ENCODE data around the gene CNPY4.
A peak's percentile ranks its signal among the peaks of the same experiment; 100 is the strongest.

Gene CNPY4

DNA sequence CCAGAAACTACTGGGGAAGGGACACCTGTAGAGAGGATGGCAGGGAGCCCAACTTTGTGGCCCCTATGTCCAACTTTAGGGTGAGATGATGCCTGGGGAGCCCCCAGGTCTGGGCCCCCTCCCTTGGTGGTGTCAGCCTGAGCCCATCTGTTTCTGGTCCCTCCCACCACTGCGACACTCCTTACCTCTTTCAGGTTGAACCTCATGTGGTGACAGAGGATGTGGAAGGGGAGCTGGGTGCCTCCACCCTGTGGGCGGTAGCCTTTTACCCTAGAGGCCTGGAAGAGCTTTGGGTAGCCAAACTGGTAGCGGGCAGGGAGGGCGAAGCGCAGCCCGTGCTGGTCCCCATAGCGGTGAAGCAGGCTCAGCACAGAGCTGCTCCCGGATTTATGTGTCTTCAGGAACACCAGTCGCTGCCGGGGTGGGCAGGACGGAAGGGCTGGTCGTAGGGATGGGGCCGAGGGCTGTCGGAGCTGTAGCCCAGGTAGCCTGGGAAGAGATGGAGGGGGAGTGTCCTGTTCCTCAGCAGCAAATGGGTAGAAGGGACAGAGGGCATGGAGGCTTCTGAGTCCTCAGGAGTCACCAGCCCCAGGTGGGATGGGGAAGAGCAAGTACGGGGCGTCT lies 47.0 kb downstream of the CNPY4 start:
- no peaks in the 10 kb centered on the region for H3K9me3 ChIP-seq
- TF ChIP-seq, protein P1, sequence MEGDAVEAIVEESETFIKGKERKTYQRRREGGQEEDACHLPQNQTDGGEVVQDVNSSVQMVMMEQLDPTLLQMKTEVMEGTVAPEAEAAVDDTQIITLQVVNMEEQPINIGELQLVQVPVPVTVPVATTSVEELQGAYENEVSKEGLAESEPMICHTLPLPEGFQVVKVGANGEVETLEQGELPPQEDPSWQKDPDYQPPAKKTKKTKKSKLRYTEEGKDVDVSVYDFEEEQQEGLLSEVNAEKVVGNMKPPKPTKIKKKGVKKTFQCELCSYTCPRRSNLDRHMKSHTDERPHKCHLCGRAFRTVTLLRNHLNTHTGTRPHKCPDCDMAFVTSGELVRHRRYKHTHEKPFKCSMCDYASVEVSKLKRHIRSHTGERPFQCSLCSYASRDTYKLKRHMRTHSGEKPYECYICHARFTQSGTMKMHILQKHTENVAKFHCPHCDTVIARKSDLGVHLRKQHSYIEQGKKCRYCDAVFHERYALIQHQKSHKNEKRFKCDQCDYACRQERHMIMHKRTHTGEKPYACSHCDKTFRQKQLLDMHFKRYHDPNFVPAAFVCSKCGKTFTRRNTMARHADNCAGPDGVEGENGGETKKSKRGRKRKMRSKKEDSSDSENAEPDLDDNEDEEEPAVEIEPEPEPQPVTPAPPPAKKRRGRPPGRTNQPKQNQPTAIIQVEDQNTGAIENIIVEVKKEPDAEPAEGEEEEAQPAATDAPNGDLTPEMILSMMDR (IDR thresholded peaks at IDR 0.05) = no peak
- peaks cover 0 to 9% of the 10 kb centered on the region in 2 donors for H3K27me3 ChIP-seq
- no peak overlapping the region for H3K27ac ChIP-seq
- H3K4me3 ChIP-seq = no peak overlapping the region
- DNase-seq = no peak
- H3K36me3 ChIP-seq = no peaks in the 10 kb centered on the region
- peaks cover 0 to 29% (median 16%) of the 10 kb centered on the region in 4 donors for H3K4me1 ChIP-seq
- intact Hi-C loops (cut with DNase I; ENCODE audit: low total_unique reads) = no loop called here

DNA sequence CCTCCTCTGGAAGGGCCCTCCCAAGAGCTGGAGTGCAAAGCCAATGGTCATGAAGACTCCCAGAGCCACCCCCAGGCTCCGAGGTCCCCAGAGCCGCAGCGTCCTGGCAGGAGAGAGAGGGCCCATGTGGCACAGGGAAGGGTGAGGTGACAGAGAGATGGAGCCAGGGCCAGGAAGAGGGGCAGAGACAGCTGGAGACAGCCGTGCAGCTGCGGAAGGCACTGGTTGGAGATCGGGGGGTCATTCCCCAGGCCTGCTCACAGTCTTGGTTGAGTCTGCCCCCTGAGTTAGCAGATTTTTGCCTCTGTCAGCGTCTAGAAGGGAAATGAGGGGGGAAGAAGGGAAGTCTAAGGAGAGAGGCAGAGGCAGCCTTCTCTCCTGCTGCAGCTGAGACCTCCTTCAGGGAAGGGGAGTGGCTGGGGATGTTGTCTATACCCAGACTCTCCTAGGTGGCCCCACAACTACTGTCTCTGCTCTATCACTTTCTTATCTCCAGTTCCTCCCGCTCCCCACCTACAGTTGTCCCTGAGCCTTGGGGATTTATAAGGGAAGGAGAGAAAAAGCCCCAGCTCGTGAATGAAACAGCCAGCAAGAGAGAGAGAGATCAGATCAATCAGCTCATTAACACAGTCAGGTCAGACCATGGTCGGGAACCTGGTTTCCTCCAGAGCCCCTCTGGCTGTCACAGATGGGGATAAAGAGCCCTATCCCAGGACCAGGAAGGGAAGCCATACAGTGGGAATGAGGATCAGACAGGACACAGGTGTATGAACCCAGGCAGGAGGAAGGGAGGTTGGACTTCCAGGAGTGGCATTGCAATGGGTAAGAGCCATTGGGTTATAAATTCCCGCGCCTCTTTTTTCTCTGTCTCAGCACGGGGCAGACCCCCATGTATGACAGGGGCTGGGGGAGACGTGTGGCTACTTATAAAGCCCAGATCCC lies 47.8 kb downstream of the CNPY4 start:
- H3K27me3 ChIP-seq = peaks cover 0 to 15% of the 10 kb centered on the region in 2 donors
- peaks cover 0 to 33% (median 20%) of the 10 kb centered on the region in 4 donors for H3K4me1 ChIP-seq
- intact Hi-C loops (cut with DNase I; ENCODE audit: low total_unique reads) = no loop called here
- H3K9me3 ChIP-seq = no peaks in the 10 kb centered on the region
- peak overlapping the region in 1 of 2 donors; percentile 71 for H3K27ac ChIP-seq
- TF ChIP-seq, protein P1 (IDR thresholded peaks at IDR 0.05) = no peak
- peak overlapping the region; percentile 51 to 56 for H3K4me3 ChIP-seq
- no peak for DNase-seq
- H3K36me3 ChIP-seq = no peaks in the 10 kb centered on the region

DNA sequence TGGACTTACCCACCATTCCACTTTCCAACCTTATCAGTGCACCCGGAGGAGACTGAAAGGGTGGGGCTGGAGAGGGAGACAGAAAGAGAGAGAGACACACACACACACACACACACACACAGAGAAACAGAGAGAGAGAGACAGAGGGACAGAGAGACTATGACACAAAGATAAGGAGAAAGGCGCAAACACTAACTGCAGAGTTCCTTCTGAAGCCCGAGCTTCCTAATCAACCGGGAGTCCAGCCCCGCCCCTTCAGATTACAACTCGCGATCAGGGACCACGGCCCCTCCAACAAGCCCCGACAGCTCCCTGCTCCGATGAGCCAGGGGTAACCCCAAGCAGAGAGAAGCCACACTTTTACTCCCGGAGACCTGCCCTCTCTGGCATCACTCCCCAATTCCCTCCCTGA lies 48.5 kb downstream of the CNPY4 start:
- peak overlapping the region; percentile 64 to 71 for H3K27ac ChIP-seq
- TF ChIP-seq, protein P1 (IDR thresholded peaks at IDR 0.05) = no peak
- DNase-seq = no peak

DNA sequence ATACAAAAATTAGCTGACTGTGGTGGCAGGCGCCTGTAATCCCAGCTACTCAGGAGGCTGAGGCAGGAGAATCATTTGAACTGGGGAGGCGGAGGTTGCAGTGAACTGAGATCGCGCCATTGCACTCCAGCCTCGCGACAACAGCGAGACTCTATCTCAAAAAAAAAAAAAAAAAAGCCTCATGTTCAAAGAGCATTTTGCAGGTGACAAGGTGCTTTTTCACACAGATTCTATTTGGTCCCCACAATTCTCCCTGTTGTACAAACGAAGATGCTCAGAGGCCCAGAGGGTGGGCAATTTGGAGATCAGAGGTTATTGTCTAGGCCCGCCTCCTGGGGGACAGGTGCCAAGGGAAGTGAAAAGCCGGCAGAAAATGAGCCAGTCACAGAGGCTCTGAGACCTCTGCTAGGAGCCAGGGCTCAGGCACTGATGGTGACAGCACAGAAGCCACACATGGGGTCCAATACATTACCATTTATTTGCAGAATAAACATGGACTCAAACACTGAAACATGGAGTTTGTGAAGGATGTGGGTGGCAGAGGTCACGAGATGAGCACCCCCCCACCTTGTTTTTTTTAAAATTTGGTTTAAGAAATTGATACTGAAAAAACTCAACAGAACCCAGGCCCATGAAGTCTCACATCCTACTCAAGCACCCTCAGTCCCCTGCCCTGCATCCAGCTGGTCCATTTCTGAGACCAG lies 49.9 kb downstream of the CNPY4 start:
- H3K4me3 ChIP-seq = no peak overlapping the region
- H3K27me3 ChIP-seq = peaks cover 0 to 27% of the 10 kb centered on the region in 2 donors
- DNase-seq = no peak
- peak overlapping the region in 1 of 2 donors; percentile 64 for H3K27ac ChIP-seq
- H3K4me1 ChIP-seq = peaks cover 0 to 33% (median 20%) of the 10 kb centered on the region in 4 donors
- intact Hi-C loops (cut with DNase I; ENCODE audit: low total_unique reads) = no loop called here
- H3K36me3 ChIP-seq = no peaks in the 10 kb centered on the region
- TF ChIP-seq, protein P1 (IDR thresholded peaks at IDR 0.05) = no peak
- no peaks in the 10 kb centered on the region for H3K9me3 ChIP-seq

More for the DNA sequence above, 48.5 kb downstream of the CNPY4 start:
- Histone ChIP-seq H3K4me3 (peak overlapping the region; percentile 51 to 56), H3K9me3 (no peaks in the 10 kb centered on the region), H3K4me1 (peaks cover 0 to 33% (median 20%) of the 10 kb centered on the region in 4 donors), H3K27me3 (peaks cover 0 to 17% of the 10 kb centered on the region in 2 donors), H3K36me3 (no peaks in the 10 kb centered on the region)
- intact Hi-C loops (cut with DNase I; ENCODE audit: low total_unique reads) = no loop called here

DNA sequence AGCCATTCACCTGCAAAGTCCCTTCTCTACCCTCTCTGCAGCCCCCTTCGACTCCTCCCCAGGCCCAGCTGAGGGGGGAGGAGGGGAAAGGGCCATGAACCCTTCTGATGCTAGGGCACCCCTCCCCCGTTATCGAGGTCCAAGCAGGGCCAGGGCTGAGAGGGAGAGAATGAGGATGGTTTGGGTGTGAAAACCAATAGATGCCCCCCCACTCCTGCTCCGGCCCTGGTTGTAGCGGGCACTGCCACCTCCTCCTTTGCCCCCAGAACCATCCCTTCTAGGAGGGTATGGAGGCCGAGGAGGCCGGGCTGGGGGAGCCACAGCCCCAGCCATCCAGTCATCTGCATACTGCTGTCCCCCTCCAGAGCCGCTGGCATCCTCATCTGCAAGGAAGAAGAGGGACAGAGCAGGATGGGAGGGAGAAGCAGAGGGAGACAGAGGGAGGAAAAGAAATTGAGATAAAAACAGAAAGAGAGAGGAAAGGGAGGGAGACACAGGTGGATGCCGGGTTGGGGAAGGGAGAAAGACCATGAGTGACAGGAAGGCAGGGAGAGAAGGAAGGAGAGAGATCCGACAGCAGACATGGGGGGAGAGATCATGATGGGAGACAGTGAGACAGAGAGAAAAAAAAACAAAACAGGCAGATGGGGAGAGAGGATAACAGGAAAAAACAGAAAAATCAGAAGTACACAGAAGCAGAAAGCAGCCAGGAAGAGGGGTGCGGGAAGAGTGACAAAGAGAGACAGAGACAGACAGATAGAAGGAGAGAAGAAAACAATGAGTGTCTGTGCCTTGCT lies 50.9 kb downstream of the CNPY4 start:
- TF ChIP-seq, protein P1 (IDR thresholded peaks at IDR 0.05) = no peak
- H3K36me3 ChIP-seq = no peaks in the 10 kb centered on the region
- H3K4me3 ChIP-seq = no peak overlapping the region
- no peak overlapping the region for H3K27ac ChIP-seq
- peaks cover 0 to 27% of the 10 kb centered on the region in 2 donors for H3K27me3 ChIP-seq
- DNase-seq = no peak
- peaks cover 0 to 33% (median 20%) of the 10 kb centered on the region in 4 donors for H3K4me1 ChIP-seq
- H3K9me3 ChIP-seq = no peaks in the 10 kb centered on the region
- intact Hi-C loops (cut with DNase I; ENCODE audit: low total_unique reads) = no loop called here
